Mesendoderm (in vitro differentiated cells): ENCODE data around the gene COMMD9.

Experiments
- DNase-seq: peaks from one replicate; pipeline ENCODE4 v3.0.0; 2013
- H2AK5ac ChIP-seq: 2 replicates; pipeline ENCODE4 v1.6.1; 2013; ENCODE audit warnings: low read length, inconsistent platforms
- H2BK120ac ChIP-seq: 2 replicates; pipeline ENCODE4 v1.6.1; 2013; ENCODE audit warnings: low read depth, mild to moderate bottlenecking, low read length, moderate library complexity, mixed read lengths
- H2BK15ac ChIP-seq: replicated peaks from 2 replicates; pipeline ENCODE4 v1.6.1; 2013; ENCODE audit warnings: low read depth, mild to moderate bottlenecking, moderate library complexity
- H2BK5ac ChIP-seq: 2 replicates; pipeline ENCODE4 v1.6.1; 2013; ENCODE audit warnings: low read length, inconsistent platforms
- H3K18ac ChIP-seq: 2 replicates; pipeline ENCODE4 v1.6.1; 2013; ENCODE audit warnings: mild to moderate bottlenecking, low read length, mixed read lengths
- H3K23ac ChIP-seq: one replicate; pipeline ENCODE4 v1.6.1; 2013; ENCODE audit warnings: low read length
- H3K27ac ChIP-seq: 2 replicates; pipeline ENCODE4 v1.5.1; 2013; ENCODE audit warnings: low read depth, mild to moderate bottlenecking, inconsistent platforms, low read length, moderate library complexity
- H3K27me3 ChIP-seq: 2 replicates; pipeline ENCODE4 v1.6.1; 2013; ENCODE audit warnings: low read length, control low read depth, mild to moderate bottlenecking, inconsistent platforms; ENCODE audit not compliant: insufficient read depth, poor library complexity
- H3K36me3 ChIP-seq: 2 replicates; pipeline ENCODE4 v1.6.1; 2013; ENCODE audit warnings: low read length, inconsistent platforms; ENCODE audit not compliant: control insufficient read depth, insufficient read depth
- H3K4ac ChIP-seq: one replicate; pipeline ENCODE4 v1.6.1; 2013; ENCODE audit warnings: low read depth, mild to moderate bottlenecking, low read length, moderate library complexity
- H3K4me1 ChIP-seq: 2 replicates; pipeline ENCODE4 v1.6.1; 2013; ENCODE audit warnings: low read depth, low read length, inconsistent platforms; ENCODE audit not compliant: control insufficient read depth
- H3K4me2 ChIP-seq: 2 replicates; pipeline ENCODE4 v1.6.1; 2013; ENCODE audit warnings: low read length
- H3K4me3 ChIP-seq: 2 replicates; pipeline ENCODE4 v1.5.1; 2013; ENCODE audit warnings: mild to moderate bottlenecking, low read length
- H3K56ac ChIP-seq: one replicate; pipeline ENCODE4 v1.6.1; 2013; ENCODE audit warnings: low read length
- H3K79me1 ChIP-seq: 2 replicates; pipeline ENCODE4 v1.6.1; 2013; ENCODE audit warnings: low read length, inconsistent platforms
- H3K79me2 ChIP-seq: 2 replicates; pipeline ENCODE4 v1.6.1; 2013; ENCODE audit warnings: mild to moderate bottlenecking, low read length; ENCODE audit not compliant: control insufficient read depth, insufficient read depth
- H3K9ac ChIP-seq: 2 replicates; pipeline ENCODE4 v1.6.1; 2013; ENCODE audit warnings: low read length, inconsistent platforms
- H4K5ac ChIP-seq: one replicate; pipeline ENCODE4 v1.6.1; 2013; ENCODE audit warnings: low read length
- H4K8ac ChIP-seq: one replicate; pipeline ENCODE4 v1.6.1; 2013; ENCODE audit warnings: low read depth, mild to moderate bottlenecking, control low read depth, low read length, moderate library complexity
- WGBS: extraction: QIAGEN DNeasy Blood & Tissue Kit; methylation state at CpG from one replicate; pipeline ENCODE4 v1.1.7; 2013; ENCODE audit warnings: low lambda C conversion rate, missing lambda C conversion rate; ENCODE audit not compliant: insufficient coverage; ENCODE audit errors: extremely low coverage; 5-methylcytosine and 5-hydroxymethylcytosine counted together

The COMMD9 gene

GRCh38 chr11:36261094-36261493, 28.1 kb downstream of the COMMD9 start:
- Histone ChIP-seq H2BK15ac (no peak overlapping the region), H3K27me3 (no peaks in the 10 kb centered on the region), H3K27ac (no peak overlapping the region), H3K4me1 (no peaks in the 10 kb centered on the region), H3K18ac (no peak overlapping the region), H4K5ac (no peak overlapping the region), H3K9ac (no peak overlapping the region), H3K4me2 (no peak overlapping the region), H3K79me2 (no peaks in the 10 kb centered on the region), H3K36me3 (no peaks in the 10 kb centered on the region), H3K4ac (no peak overlapping the region), H4K8ac (no peak overlapping the region), H2AK5ac (no peak overlapping the region), H2BK5ac (no peak overlapping the region), H2BK120ac (no peak overlapping the region), H3K56ac (no peak overlapping the region), H3K4me3 (no peak overlapping the region), H3K79me1 (no peaks in the 10 kb centered on the region), H3K23ac (no peak overlapping the region)
- no CpG with 5 or more reads among the region's 4 CpGs for WGBS
- no peak for DNase-seq

DNA sequence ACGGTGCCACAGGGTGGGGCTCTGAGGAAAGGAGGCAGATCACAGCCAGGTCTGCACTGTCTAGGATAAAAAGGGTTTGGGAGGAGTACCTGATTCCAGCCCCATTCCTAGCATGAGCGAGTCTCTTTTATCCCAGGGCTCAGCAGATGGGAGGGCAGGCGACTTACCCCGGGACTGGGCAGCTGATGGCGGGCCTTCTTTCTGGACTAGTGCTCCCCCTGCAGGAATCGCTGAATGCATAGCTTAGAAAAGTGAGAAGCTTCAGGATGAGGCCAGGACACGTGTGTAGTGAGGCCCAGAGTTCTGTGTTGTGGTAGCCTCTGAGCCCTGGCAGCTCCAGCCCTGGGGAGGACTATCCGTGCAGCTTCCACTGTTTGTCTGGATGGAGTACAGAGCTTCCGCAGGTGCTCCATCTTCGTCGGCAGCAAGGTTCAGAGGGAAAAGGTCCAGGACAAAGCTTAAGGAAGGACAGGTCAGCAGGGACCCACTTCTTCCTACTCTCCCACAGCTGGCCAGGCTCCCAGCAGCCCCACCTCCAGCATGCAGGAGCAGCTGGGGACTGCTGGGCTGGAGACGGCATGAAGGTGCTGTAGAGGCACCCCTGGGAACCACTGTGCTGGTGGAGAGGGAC, 30.4 kb downstream of the COMMD9 start:
- H3K18ac ChIP-seq = no peak overlapping the region
- no peaks in the 10 kb centered on the region for H3K4me1 ChIP-seq
- no peak overlapping the region for H3K4me3 ChIP-seq
- WGBS = no CpG with 5 or more reads among the region's 12 CpGs
- no peak overlapping the region for H3K4ac ChIP-seq
- no peak overlapping the region for H3K27ac ChIP-seq
- no peaks in the 10 kb centered on the region for H3K79me1 ChIP-seq
- no peak overlapping the region for H2AK5ac ChIP-seq
- peak overlapping the region; percentile 89 for H3K23ac ChIP-seq
- H3K27me3 ChIP-seq = no peaks in the 10 kb centered on the region
- no peaks in the 10 kb centered on the region for H3K36me3 ChIP-seq
- no peak overlapping the region for H3K4me2 ChIP-seq
- H3K9ac ChIP-seq = no peak overlapping the region
- no peak overlapping the region for H4K8ac ChIP-seq
- peak overlapping the region; percentile 15 for H3K56ac ChIP-seq
- H3K79me2 ChIP-seq = no peaks in the 10 kb centered on the region
- H2BK5ac ChIP-seq = no peak overlapping the region
- no peak overlapping the region for H2BK15ac ChIP-seq
- no peak overlapping the region for H4K5ac ChIP-seq
- peak; percentile 86 for DNase-seq
- no peak overlapping the region for H2BK120ac ChIP-seq

GRCh38 chr11:36257351-36257750, 31.9 kb downstream of the COMMD9 start:
- DNase-seq = no peak
- Histone ChIP-seq H3K4me3 (no peak overlapping the region), H2BK15ac (no peak overlapping the region), H3K4ac (no peak overlapping the region), H3K9ac (no peak overlapping the region), H2AK5ac (no peak overlapping the region), H2BK5ac (no peak overlapping the region), H3K4me2 (no peak overlapping the region), H3K27me3 (no peaks in the 10 kb centered on the region), H2BK120ac (no peak overlapping the region), H3K23ac (no peak overlapping the region), H4K8ac (no peak overlapping the region), H3K18ac (no peak overlapping the region), H3K27ac (no peak overlapping the region), H4K5ac (no peak overlapping the region), H3K4me1 (no peaks in the 10 kb centered on the region), H3K79me1 (no peaks in the 10 kb centered on the region), H3K56ac (no peak overlapping the region), H3K36me3 (no peaks in the 10 kb centered on the region), H3K79me2 (no peaks in the 10 kb centered on the region)
- no CpG with 5 or more reads among the region's 5 CpGs for WGBS

DNA sequence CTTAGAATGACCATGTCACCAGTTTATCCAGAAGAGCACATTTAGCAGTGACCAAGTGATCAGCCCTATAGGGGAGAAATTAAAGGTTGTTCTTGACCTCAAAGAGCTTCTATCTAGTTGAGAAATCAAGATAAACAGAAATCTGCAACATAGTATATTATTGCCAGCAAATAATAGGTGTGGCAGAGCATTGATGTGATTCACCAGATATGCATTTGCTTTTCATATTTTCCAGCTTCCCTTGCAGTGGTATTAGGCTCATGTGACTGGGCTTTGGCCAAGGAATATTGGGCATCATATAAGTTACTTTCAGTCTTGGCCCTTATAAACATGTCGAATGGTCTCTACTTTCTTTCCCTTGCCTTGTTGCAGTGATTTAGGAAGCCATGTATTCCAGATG, 34.5 kb downstream of the COMMD9 start:
- no peak for DNase-seq
- no peaks in the 10 kb centered on the region for H3K79me2 ChIP-seq
- no peak overlapping the region for H3K4me3 ChIP-seq
- H3K23ac ChIP-seq = no peak overlapping the region
- no peak overlapping the region for H3K27ac ChIP-seq
- H3K18ac ChIP-seq = no peak overlapping the region
- H3K79me1 ChIP-seq = no peaks in the 10 kb centered on the region
- no peak overlapping the region for H4K8ac ChIP-seq
- no peak overlapping the region for H3K4ac ChIP-seq
- no peaks in the 10 kb centered on the region for H3K27me3 ChIP-seq
- no peak overlapping the region for H2BK5ac ChIP-seq
- H3K56ac ChIP-seq = no peak overlapping the region
- no peak overlapping the region for H2BK120ac ChIP-seq
- H2BK15ac ChIP-seq = no peak overlapping the region
- H2AK5ac ChIP-seq = no peak overlapping the region
- no peaks in the 10 kb centered on the region for H3K4me1 ChIP-seq
- no peak overlapping the region for H3K9ac ChIP-seq
- no peaks in the 10 kb centered on the region for H3K36me3 ChIP-seq
- WGBS = no CpG with 5 or more reads among the region's 1 CpG
- H4K5ac ChIP-seq = no peak overlapping the region
- H3K4me2 ChIP-seq = no peak overlapping the region

- Histone ChIP-seq H3K56ac (no peak overlapping the region), H2BK120ac (no peak overlapping the region), H3K36me3 (no peaks in the 10 kb centered on the region), H3K4me1 (no peaks in the 10 kb centered on the region), H3K27ac (no peak overlapping the region), H3K9ac (no peak overlapping the region), H3K23ac (no peak overlapping the region), H3K79me2 (no peaks in the 10 kb centered on the region), H2AK5ac (no peak overlapping the region), H4K8ac (no peak overlapping the region), H3K4ac (no peak overlapping the region), H3K27me3 (no peaks in the 10 kb centered on the region), H3K18ac (no peak overlapping the region), H3K4me3 (no peak overlapping the region), H2BK5ac (no peak overlapping the region), H4K5ac (no peak overlapping the region), H3K79me1 (no peaks in the 10 kb centered on the region), H2BK15ac (no peak overlapping the region), H3K4me2 (no peak overlapping the region)
- peak; percentile 56 for DNase-seq
- WGBS = no CpG with 5 or more reads among the region's 5 CpGs
Measured at GRCh38 chr11:36253238-36253637, 36.0 kb downstream of the COMMD9 start.

DNA sequence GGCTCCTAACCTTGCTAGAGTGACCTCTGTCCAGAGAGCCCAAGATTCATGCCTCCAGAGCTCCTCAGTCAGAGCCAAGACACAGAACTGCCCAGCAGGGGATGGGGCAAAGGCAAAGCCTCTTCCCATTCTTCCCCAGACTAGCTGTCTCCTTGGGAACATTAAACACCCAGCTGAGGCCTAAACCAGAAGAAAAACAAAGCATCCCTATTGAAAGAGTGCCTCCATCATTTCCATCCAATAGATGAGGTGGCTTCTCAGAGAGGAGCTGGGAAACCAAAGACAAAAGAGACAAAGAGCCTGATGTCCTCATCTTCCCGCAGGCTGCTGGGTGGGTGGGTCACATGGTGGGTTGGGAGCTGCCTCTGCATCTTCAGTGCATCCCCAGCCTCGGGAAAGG, 37.4 kb downstream of the COMMD9 start:
- Histone ChIP-seq H3K27ac (no peak overlapping the region), H3K79me1 (no peaks in the 10 kb centered on the region), H2AK5ac (no peak overlapping the region), H3K4ac (no peak overlapping the region), H2BK15ac (no peak overlapping the region), H3K4me1 (no peaks in the 10 kb centered on the region), H2BK5ac (no peak overlapping the region), H4K5ac (no peak overlapping the region), H2BK120ac (no peak overlapping the region), H3K27me3 (no peaks in the 10 kb centered on the region), H3K4me3 (no peak overlapping the region), H3K79me2 (no peaks in the 10 kb centered on the region), H3K9ac (no peak overlapping the region), H4K8ac (no peak overlapping the region), H3K36me3 (no peaks in the 10 kb centered on the region), H3K18ac (no peak overlapping the region), H3K23ac (no peak overlapping the region), H3K56ac (no peak overlapping the region), H3K4me2 (no peak overlapping the region)
- WGBS = no CpG with 5 or more reads among the region's 2 CpGs
- DNase-seq = peak; percentile 14
